GM21528 (cell line): ENCODE measurements around the gene CHST12.

Experiments used
- ATAC-seq: cut with Tn5 transposase; IDR thresholded peaks from one replicate; pipeline ENCODE4 v1.9.1; 2021; ENCODE audit warnings: mild to moderate bottlenecking, moderate library complexity; ENCODE audit not compliant: unreplicated experiment, low FRiP score

The CHST12 gene

DNA sequence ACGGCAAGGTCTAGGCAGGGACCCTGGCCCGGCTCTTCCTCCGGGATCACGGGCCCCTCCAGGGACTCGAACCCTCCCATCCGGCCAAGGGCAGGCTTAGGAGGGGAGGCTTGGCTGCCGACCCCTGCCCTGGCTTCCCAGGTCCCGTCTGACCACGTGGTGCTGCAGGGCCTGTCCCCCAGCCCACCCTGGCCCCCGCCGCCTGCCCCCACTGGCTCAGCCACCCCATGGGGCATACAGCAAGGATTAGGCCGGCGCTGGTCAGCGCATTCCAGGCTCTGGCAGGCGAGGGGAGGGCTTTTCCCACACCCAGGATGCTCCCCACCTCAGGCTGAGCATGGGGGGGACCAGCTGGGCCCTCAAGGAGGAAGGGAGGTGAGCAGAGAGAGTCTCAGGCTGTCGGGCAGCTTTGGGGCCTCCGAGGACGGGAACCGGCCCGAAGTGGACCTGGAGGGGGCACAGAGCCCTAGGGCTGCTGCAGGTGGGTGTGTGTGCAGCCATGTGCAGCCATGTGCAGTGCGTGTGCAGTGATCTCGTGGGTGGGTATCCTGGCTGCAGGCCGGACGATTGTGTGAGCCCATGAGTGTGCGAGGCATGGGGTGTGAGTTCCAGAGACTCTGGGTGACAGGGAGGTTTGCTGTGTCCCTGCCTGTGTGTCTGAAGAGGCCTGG, 73.5 kb downstream of the CHST12 start:
- no peak for ATAC-seq

DNA sequence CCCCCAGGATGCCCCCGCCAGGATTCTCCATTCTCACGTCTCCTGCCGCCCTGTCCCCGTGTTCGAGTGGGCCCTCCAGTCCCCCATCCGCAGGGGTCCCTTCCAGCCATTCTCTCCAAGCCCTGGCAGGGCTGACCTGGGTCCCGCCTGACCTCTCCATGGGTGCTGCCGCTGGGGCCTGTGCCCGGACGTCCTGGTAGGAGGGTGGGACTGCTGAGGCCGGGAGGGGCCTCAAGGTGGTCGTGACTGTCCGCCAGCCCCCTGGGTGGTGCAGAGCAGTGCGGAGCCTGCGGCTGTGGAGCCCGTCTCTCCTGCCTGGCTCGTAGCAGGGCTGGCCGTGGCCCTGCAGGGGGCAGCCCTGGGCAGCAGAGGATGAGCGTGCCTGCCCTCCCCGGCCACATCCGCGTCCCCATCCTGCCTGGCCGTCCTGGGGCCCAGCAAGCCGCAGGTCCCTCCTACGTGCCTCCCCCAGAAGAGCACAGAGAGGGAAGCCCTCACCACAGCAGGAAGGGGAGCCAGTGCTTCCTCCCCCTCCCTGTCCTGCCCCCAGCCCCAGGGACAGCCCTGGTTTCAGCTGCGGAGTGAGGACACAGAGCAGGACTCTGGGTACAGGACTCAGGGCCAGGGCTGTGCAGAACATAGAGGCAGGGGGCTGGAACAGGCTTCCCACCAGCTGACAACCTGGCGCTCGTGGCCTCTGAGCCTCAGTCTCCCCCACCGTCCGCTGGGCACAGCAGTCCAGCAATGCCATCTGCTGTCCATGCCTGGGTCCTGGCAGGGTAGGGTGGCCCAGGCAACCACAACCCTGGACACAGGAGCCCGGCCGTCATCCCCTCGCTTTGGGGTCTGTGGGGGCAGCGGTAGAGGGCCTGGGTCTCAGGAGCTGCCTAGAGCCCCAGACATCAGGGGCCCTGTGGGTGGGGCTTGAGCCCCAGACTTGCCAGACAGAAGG, 74.3 kb downstream of the CHST12 start:
- ATAC-seq, result no peak

- ATAC-seq, result no peak
Observed at GRCh38 chr7:2478399-2478785, 75.0 kb downstream of the CHST12 start.

DNA sequence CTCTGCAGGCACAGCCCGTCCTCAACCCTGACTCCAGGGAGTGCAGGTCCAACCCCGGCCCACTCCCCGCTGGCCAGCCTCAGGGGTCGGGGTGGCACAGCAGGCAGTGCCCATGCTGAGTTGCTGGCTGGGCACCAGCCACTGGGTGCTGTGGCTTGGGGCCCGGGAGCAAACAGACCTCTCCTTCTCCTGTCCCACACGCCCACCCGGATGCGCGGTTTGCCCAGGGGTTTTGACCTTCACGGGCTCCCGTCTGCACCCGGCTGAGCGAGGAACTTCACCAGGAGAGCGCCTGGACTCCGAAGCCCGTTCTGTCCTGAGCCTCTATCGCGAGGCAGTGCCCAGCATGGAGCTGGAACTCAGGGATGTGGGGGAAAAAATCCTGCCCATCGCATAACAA, 75.4 kb downstream of the CHST12 start:
- ATAC-seq, result no peak

GRCh38 chr7:2479276-2480069, 76.1 kb downstream of the CHST12 start:
- ATAC-seq, result no peak

DNA sequence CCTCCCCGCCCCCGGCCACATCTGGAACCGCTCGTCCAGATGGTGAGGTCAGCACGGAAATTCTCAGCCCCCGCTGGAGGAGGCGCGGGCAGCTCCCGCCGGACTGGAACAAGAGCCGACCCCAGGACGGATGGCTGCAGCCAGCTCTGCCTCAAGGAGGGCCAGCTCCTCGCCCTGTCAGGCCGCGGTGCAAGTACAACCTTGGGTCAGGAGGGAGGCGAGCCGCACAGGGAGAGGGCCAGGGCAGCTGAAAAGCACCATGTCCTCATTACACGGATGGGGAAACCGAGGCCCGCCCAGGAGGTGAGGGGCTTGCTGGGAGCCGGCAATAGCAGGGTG, 76.6 kb downstream of the CHST12 start:
- ATAC-seq, result no peak

DNA sequence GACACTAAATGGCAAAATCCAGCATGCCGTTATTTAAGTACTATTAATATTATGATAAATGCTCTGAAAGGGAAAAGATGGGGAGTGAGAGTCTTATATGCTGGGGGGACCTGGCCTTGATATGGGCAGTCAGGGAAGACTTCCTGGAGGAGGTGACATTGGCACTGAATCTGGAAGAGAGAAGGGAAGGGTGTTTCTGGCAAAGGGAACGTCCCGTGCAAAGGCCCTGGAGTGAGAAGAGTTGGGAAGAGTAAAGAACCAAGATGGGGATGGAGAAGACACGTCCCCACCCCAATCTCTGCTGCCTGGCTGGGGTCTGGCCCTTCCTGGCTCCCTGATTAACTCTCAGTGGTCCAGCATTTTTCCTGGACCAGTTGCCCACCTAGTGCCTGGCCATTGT, 77.8 kb downstream of the CHST12 start:
- ATAC-seq, result no peak

DNA sequence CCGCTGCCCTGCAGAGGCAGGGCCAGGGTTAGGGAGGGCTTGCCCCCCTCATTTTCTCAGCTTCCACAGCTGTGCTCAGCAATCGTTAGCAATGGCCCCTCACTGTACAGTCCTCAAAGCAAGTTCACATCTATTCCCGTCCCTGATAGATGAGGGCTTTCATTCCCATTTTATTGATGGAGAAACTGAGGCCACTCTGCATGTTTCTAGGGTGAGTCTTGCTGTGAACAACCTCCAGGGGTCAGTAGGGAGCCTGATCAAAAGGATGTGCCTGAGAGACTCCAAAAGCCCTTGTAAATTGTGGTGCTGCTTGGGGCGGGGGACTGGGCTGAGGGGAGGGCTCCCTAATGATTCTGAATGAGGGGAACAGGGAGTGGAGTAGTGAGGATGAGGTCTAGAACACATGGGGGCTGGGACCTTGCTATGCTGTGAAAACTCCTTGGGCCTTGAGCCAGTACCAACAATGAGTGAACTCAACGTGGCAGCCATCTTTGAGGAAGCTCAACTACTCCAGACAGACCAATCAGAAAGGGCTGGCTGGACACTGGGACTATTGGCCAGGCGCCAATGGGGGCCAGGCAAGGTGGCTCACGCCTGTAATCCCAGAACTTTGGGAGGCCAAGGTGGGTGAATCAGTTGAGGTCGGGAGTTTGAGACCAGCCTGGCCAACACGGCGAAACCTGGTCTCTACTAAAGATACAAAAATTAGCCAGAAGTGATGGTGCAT, 79.5 kb downstream of the CHST12 start:
- ATAC-seq, result no peak

- ATAC-seq, result no peak
Observed at GRCh38 chr7:2483494-2483893, 80.1 kb downstream of the CHST12 start.

GRCh38 chr7:2484868-2485267, 81.5 kb downstream of the CHST12 start:
- ATAC-seq, result no peak

GRCh38 chr7:2487586-2488271, 84.3 kb downstream of the CHST12 start:
- ATAC-seq, result no peak

DNA sequence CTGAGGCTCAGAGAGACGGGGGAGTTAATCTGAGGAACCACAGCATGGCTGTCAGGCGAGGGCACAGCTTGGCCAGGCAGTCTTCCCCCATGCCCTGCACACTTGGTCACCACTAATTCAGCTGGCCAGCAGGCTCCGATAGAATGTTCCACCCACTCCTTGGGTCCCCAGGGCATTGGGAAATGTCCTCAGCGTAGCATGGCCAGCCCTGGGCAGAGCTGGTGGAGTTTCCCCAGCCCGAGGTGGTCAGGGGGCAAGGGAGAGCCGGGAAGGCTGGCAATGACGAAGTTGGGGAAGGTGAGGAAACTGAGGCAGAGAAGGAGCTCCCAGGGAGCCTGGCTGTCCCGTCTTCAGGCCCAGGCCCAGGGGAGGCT, 84.8 kb downstream of the CHST12 start:
- ATAC-seq, result no peak

- ATAC-seq, result no peak
Observed at GRCh38 chr7:2488681-2489080, 85.3 kb downstream of the CHST12 start.

DNA sequence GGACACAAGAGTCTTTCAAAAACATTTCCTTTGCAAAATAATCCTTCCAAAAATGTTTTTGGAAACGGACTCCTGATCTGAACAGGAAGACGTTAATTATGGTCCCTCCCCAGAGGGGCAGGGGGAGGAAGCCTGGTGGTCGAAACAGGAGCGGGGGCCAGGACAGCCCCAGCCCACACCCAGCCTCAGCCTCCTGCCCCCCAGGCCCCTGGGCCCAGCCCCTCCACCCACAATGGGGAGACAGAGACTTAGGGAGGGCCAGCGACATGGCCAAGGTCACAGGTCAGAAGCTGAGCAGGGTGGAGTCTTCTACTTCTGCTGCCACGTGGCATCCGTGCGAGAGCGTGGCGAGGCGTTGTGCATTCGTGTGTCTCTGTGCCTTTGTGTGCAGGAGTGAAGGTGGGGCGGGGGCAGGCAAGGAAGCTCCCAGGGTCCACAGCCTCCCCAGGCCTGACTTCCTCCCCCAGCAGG, 86.8 kb downstream of the CHST12 start:
- ATAC-seq, result no peak

GRCh38 chr7:2492038-2492437, 88.6 kb downstream of the CHST12 start:
- ATAC-seq, result no peak

GRCh38 chr7:2493205-2494164, 90.1 kb downstream of the CHST12 start:
- ATAC-seq, result no peak

GRCh38 chr7:2494191-2495130, 91.0 kb downstream of the CHST12 start:
- ATAC-seq, result no peak
